ENCODE measurements around the gene PHLDB1.
"Not testable (repeated sequence)": the region's sequence is repeated elsewhere in the genome, so short reads cannot be mapped to it uniquely, and the experiment has no call there.

Gene PHLDB1

DNA sequence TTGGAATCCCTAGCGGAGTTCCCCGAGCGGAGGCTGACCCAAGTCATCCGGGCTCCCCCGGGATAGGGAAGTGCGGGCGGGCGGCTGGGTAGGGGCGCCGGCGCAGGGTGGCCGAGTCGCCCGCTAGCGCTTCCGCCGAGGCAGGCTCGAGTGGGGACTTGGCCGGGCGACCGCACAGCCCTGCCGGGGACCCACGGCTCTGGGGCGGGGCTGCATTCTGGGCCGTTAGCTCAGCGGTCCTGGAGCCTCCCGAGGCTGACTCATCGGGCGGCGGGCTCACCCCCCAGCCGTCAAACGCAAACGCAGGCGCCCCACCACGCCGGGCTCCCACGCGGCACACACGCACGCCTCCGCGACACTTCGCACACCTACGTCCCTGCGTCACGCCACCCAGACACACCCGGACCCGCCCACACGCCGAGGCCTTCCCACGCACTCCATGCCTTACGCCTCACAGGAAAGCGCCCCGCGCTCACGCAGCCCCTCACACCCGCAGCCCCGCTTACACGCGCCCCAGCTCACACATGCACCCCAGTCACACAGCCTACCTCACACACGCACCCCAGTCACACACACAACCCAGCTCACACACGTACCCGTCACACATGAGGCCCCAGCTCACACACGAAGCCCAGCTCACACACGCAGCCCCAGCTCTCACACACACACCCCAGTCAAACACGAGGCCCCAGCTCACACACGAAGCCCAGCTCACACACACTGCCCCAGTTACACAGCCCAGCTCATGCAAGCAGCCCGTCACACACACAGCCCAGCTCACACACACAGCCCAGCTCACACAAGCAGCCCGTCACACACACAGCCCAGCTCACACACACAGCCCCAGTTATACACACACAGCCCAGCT, 1.2 kb downstream of the PHLDB1 start:
- Histone ChIP-seq H3K4me3 (ENCODE audit: low read length) (peak overlapping the region; percentile 4), H3K4me1 (ENCODE audit: control insufficient read depth, insufficient read depth, low read length) (peaks cover 36% of the 10 kb centered on the region), H3K36me3 (ENCODE audit: control insufficient read depth, insufficient read depth, low read length) (no peaks in the 10 kb centered on the region), H3K27me3 (ENCODE audit: control insufficient read depth, insufficient read depth, low read length) (peaks cover 45% of the 10 kb centered on the region), H3K9ac (ENCODE audit: low read length) (peak overlapping the region; percentile 68), H3K9me3 (ENCODE audit: control insufficient read depth, low read length) (no peaks in the 10 kb centered on the region)

- Histone ChIP-seq H3K9ac (ENCODE audit: low read length) (peak overlapping the region; percentile 47), H3K4me1 (ENCODE audit: control insufficient read depth, insufficient read depth, low read length) (peaks cover 36% of the 10 kb centered on the region), H3K27me3 (ENCODE audit: control insufficient read depth, insufficient read depth, low read length) (peaks cover 51% of the 10 kb centered on the region), H3K4me3 (ENCODE audit: low read length) (no peak overlapping the region), H3K36me3 (ENCODE audit: control insufficient read depth, insufficient read depth, low read length) (no peaks in the 10 kb centered on the region), H3K9me3 (ENCODE audit: control insufficient read depth, low read length) (no peaks in the 10 kb centered on the region)
Measured at GRCh38 chr11:118609380-118610224, 2.2 kb downstream of the PHLDB1 start.

GRCh38 chr11:118610225-118610772, 2.9 kb downstream of the PHLDB1 start:
- no peak overlapping the region for H3K4me3 ChIP-seq (ENCODE audit: low read length)
- no peaks in the 10 kb centered on the region for H3K36me3 ChIP-seq (ENCODE audit: control insufficient read depth, insufficient read depth, low read length)
- peaks cover 51% of the 10 kb centered on the region for H3K27me3 ChIP-seq (ENCODE audit: control insufficient read depth, insufficient read depth, low read length)
- H3K9ac ChIP-seq (ENCODE audit: low read length) = peak overlapping the region; percentile 57
- peaks cover 36% of the 10 kb centered on the region for H3K4me1 ChIP-seq (ENCODE audit: control insufficient read depth, insufficient read depth, low read length)
- H3K9me3 ChIP-seq (ENCODE audit: control insufficient read depth, low read length) = no peaks in the 10 kb centered on the region

GRCh38 chr11:118610773-118611432, 3.5 kb downstream of the PHLDB1 start:
- peaks cover 51% of the 10 kb centered on the region for H3K27me3 ChIP-seq (ENCODE audit: control insufficient read depth, insufficient read depth, low read length)
- no peaks in the 10 kb centered on the region for H3K36me3 ChIP-seq (ENCODE audit: control insufficient read depth, insufficient read depth, low read length)
- peak overlapping the region; percentile 57 for H3K9ac ChIP-seq (ENCODE audit: low read length)
- H3K9me3 ChIP-seq (ENCODE audit: control insufficient read depth, low read length) = no peaks in the 10 kb centered on the region
- no peak overlapping the region for H3K4me3 ChIP-seq (ENCODE audit: low read length)
- peaks cover 36% of the 10 kb centered on the region for H3K4me1 ChIP-seq (ENCODE audit: control insufficient read depth, insufficient read depth, low read length)

DNA sequence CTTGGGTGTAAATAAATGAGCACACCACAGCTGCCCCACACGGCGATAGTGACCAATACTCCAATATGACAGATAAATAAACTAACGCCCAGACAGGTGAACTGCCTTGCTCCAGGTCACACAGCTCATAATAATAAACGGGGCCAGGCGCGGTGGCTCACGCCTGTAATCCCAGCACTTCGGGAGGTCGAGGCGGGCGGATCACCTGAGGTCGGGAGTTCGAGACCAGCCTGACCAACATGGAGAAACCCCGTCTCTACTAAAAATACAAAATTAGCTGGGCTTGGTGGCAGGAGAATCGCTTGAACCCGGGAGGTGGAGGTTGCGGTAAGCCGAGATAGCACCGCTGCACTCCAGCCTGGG, 4.0 kb downstream of the PHLDB1 start:
- not testable (repeated sequence) for H3K9ac ChIP-seq (ENCODE audit: low read length); H3K4me3 ChIP-seq (ENCODE audit: low read length)

GRCh38 chr11:118612378-118612777, 5.0 kb downstream of the PHLDB1 start:
- no peak overlapping the region for H3K9ac ChIP-seq (ENCODE audit: low read length)
- H3K4me1 ChIP-seq (ENCODE audit: control insufficient read depth, insufficient read depth, low read length) = peaks cover 36% of the 10 kb centered on the region

More for the DNA sequence above, 4.0 kb downstream of the PHLDB1 start:
- not testable (repeated sequence) for H3K9me3 ChIP-seq (ENCODE audit: control insufficient read depth, low read length); H3K36me3 ChIP-seq (ENCODE audit: control insufficient read depth, insufficient read depth, low read length)
- Histone ChIP-seq H3K4me1 (ENCODE audit: control insufficient read depth, insufficient read depth, low read length) (peaks cover 36% of the 10 kb centered on the region), H3K27me3 (ENCODE audit: control insufficient read depth, insufficient read depth, low read length) (peaks cover 50% of the 10 kb centered on the region)

GRCh38 chr11:118614511-118614910, 7.1 kb downstream of the PHLDB1 start:
- H3K4me1 ChIP-seq (ENCODE audit: control insufficient read depth, insufficient read depth, low read length) = peaks cover 25% of the 10 kb centered on the region
- H3K36me3 ChIP-seq (ENCODE audit: control insufficient read depth, insufficient read depth, low read length) = no peaks in the 10 kb centered on the region

More at GRCh38 chr11:118612378-118612777, 5.0 kb downstream of the PHLDB1 start:
- H3K4me3 ChIP-seq (ENCODE audit: low read length) = no peak overlapping the region
- H3K9me3 ChIP-seq (ENCODE audit: control insufficient read depth, low read length) = no peaks in the 10 kb centered on the region
- H3K36me3 ChIP-seq (ENCODE audit: control insufficient read depth, insufficient read depth, low read length) = no peaks in the 10 kb centered on the region
- peaks cover 43% of the 10 kb centered on the region for H3K27me3 ChIP-seq (ENCODE audit: control insufficient read depth, insufficient read depth, low read length)

GRCh38 chr11:118615282-118615975, 8.0 kb downstream of the PHLDB1 start:
- Histone ChIP-seq H3K36me3 (ENCODE audit: control insufficient read depth, insufficient read depth, low read length) (no peaks in the 10 kb centered on the region), H3K27me3 (ENCODE audit: control insufficient read depth, insufficient read depth, low read length) (peaks cover 13% of the 10 kb centered on the region), H3K9me3 (ENCODE audit: control insufficient read depth, low read length) (no peaks in the 10 kb centered on the region), H3K9ac (ENCODE audit: low read length) (no peak overlapping the region), H3K4me1 (ENCODE audit: control insufficient read depth, insufficient read depth, low read length) (peaks cover 25% of the 10 kb centered on the region), H3K4me3 (ENCODE audit: low read length) (no peak overlapping the region)

More at GRCh38 chr11:118614511-118614910, 7.1 kb downstream of the PHLDB1 start:
- H3K27me3 ChIP-seq (ENCODE audit: control insufficient read depth, insufficient read depth, low read length) = peaks cover 22% of the 10 kb centered on the region
- H3K4me3 ChIP-seq (ENCODE audit: low read length) = no peak overlapping the region
- no peak overlapping the region for H3K9ac ChIP-seq (ENCODE audit: low read length)
- H3K9me3 ChIP-seq (ENCODE audit: control insufficient read depth, low read length) = no peaks in the 10 kb centered on the region

DNA sequence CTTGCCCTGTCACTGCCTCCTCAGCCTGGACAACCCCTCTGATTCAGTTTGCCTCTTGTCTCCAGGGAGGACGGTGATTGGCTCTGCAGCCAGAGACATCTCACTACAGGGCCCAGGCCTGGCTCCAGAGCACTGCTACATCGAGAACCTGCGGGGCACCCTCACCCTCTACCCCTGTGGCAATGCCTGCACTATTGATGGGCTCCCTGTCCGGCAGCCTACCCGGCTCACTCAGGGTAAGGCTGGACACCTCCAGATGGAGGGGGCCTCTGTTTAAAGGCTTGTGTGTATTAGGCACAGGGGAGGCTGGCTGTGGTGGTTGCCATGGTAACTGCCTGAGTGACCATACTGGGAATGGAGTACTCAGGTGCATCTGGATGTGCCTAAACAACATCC, 8.6 kb downstream of the PHLDB1 start:
- no peaks in the 10 kb centered on the region for H3K36me3 ChIP-seq (ENCODE audit: control insufficient read depth, insufficient read depth, low read length)
- peaks cover 27% of the 10 kb centered on the region for H3K4me1 ChIP-seq (ENCODE audit: control insufficient read depth, insufficient read depth, low read length)
- H3K9ac ChIP-seq (ENCODE audit: low read length) = no peak overlapping the region
- no peak overlapping the region for H3K4me3 ChIP-seq (ENCODE audit: low read length)
- H3K27me3 ChIP-seq (ENCODE audit: control insufficient read depth, insufficient read depth, low read length) = peaks cover 10% of the 10 kb centered on the region
- no peaks in the 10 kb centered on the region for H3K9me3 ChIP-seq (ENCODE audit: control insufficient read depth, low read length)

DNA sequence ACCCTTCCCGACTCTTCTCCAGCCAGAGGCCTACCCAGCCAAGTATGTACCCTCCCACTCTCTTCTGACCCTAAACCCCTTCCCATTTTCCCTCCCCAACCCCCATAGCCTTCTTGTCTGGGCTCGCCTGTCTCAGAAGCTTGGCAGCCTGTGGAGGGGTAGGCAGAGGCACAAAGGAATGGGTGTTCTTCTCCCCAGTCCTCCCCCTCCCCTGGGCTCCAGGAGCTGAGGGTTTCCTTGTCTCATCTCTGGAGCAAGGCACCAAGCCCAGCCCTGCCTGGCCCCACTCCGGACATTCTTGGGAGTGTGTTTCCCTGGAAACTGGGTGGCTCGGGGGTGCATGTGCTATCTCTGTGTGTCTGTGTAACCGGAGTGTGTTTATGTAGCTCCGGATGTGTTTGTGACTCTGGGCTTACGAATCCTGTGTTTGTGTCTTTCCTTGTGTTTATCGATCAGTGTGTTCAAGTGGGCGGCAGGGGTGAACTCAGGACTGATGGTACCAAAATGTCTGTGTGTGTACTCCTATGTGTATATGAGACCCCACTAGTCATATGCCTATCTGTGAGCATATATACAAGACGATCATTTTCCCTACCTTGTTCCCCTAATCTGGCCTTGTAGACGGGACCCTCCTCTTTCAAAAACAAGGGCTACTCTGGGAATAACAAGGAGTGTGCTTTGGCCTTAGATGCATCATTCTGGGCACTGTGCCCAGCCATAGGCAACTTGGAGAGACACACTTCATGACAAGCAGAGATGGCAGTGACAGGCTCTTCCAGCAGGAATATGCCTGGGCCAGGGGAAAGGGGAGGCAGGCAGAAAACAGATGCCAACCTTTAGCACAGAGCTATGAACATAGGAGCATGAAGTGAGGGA, 10.9 kb downstream of the PHLDB1 start:
- Histone ChIP-seq H3K4me3 (ENCODE audit: low read length) (no peak overlapping the region), H3K36me3 (ENCODE audit: control insufficient read depth, insufficient read depth, low read length) (no peaks in the 10 kb centered on the region), H3K9me3 (ENCODE audit: control insufficient read depth, low read length) (no peaks in the 10 kb centered on the region), H3K9ac (ENCODE audit: low read length) (no peak overlapping the region), H3K4me1 (ENCODE audit: control insufficient read depth, insufficient read depth, low read length) (peaks cover 45% of the 10 kb centered on the region), H3K27me3 (ENCODE audit: control insufficient read depth, insufficient read depth, low read length) (peaks cover 6% of the 10 kb centered on the region)
